HEK293 (cell line): Measurements from ENCODE around the gene NELL1.

ENCODE experiments used
- CTCF ChIP-seq: fragments of 450-650 bp; formaldehyde crosslinking; IDR thresholded peaks from 2 replicates; pipeline ENCODE4 v1.5.1; 2016; ENCODE audit warnings: missing biosample characterization, missing genetic modification characterization
- PRDM2 ChIP-seq: fragments of 450-650 bp; formaldehyde crosslinking; IDR thresholded peaks from 2 replicates; pipeline ENCODE4 v1.5.1; 2016; ENCODE audit warnings: missing biosample characterization, missing genetic modification characterization, borderline replicate concordance
- SALL2 ChIP-seq: fragments of 450-650 bp; formaldehyde crosslinking; IDR thresholded peaks from 2 replicates; pipeline ENCODE4 v1.5.0; 2017; ENCODE audit warnings: missing biosample characterization, mild to moderate bottlenecking, missing genetic modification characterization, borderline replicate concordance
- ZNF169 ChIP-seq: fragments of 450-650 bp; formaldehyde crosslinking; IDR thresholded peaks from 2 replicates; pipeline ENCODE4 v1.5.1; 2016; ENCODE audit warnings: missing biosample characterization, missing genetic modification characterization
- ZNF449 ChIP-seq: fragments of 450-650 bp; formaldehyde crosslinking; IDR thresholded peaks from 2 replicates; pipeline ENCODE4 v1.5.1; 2017; ENCODE audit warnings: missing biosample characterization, mild to moderate bottlenecking, missing genetic modification characterization, moderate library complexity
- ZNF488 ChIP-seq: fragments of 450-650 bp; formaldehyde crosslinking; IDR thresholded peaks from 2 replicates; pipeline ENCODE4 v1.5.1; 2016; ENCODE audit warnings: missing biosample characterization, missing genetic modification characterization
- ZNF555 ChIP-seq: fragments of 450-650 bp; formaldehyde crosslinking; conservative IDR thresholded peaks from 2 replicates; pipeline ENCODE4 v1.5.1; 2017; ENCODE audit warnings: missing biosample characterization, mild to moderate bottlenecking, missing genetic modification characterization, inconsistent platforms

GRCh38 chr11:21343204-21343603, 673.8 kb downstream of the NELL1 start:
- TF ChIP-seq ZNF449 (tag by site-specific recombination) (no peak), ZNF169 (tag by site-specific recombination) (no peak), CTCF (tag by site-specific recombination) (no peak), PRDM2 (tag by site-specific recombination) (no peak), ZNF555 (tag by site-specific recombination) (no peak), ZNF488 (no peak), SALL2 (tag by site-specific recombination) (no peak)
